GM21786 (cell line): ENCODE data around the gene TSHZ2.

Experiments
- ATAC-seq: cut with Tn5 transposase; IDR thresholded peaks from one replicate; pipeline ENCODE4 v1.9.1; 2021; ENCODE audit not compliant: unreplicated experiment

The TSHZ2 gene, protein sequence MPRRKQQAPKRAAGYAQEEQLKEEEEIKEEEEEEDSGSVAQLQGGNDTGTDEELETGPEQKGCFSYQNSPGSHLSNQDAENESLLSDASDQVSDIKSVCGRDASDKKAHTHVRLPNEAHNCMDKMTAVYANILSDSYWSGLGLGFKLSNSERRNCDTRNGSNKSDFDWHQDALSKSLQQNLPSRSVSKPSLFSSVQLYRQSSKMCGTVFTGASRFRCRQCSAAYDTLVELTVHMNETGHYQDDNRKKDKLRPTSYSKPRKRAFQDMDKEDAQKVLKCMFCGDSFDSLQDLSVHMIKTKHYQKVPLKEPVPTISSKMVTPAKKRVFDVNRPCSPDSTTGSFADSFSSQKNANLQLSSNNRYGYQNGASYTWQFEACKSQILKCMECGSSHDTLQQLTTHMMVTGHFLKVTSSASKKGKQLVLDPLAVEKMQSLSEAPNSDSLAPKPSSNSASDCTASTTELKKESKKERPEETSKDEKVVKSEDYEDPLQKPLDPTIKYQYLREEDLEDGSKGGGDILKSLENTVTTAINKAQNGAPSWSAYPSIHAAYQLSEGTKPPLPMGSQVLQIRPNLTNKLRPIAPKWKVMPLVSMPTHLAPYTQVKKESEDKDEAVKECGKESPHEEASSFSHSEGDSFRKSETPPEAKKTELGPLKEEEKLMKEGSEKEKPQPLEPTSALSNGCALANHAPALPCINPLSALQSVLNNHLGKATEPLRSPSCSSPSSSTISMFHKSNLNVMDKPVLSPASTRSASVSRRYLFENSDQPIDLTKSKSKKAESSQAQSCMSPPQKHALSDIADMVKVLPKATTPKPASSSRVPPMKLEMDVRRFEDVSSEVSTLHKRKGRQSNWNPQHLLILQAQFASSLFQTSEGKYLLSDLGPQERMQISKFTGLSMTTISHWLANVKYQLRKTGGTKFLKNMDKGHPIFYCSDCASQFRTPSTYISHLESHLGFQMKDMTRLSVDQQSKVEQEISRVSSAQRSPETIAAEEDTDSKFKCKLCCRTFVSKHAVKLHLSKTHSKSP (N-terminal part only)

DNA sequence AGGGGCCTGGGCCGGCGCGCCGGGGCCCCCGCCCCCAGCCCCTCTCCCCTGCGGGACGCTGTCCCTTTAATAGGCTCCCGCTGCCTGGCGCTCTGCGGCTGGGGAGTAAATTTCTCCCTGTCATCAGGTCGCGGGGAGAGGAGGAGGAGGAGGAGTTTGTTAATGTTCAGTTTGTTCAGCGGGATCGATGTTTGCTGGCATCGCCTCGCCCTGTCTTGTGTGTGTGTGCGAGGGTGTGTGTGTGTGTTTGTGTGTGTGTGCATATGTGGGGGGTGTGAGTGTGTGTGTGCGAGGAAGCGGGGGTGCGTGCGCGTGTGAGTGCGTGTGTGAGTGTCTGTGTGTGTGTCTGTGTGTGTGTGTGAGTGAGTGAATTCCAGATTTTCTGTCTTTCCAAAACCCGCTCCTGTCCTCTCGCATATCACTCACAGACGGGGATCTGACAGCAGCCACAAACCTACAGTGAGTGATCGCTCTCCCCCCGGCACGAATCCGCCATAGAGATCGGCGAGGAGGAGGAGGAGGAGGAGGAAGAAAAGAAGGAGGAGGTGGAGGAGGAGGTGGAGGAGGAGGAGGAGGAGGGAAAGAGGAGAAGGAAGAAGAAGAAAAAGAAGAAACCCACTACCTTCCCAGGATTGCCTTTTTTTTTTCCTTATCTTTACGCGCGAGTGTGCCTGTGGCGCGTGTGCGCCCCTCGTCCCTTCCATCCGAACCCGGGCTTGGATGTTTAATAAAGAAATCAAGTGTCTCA is at the start of gene TSHZ2:
TSHZ2 (plus strand) TSS at position 169 of the 748 bp plus-strand sequence. CDS start 936 bp downstream, outside the sequence.
- no peak for ATAC-seq

DNA sequence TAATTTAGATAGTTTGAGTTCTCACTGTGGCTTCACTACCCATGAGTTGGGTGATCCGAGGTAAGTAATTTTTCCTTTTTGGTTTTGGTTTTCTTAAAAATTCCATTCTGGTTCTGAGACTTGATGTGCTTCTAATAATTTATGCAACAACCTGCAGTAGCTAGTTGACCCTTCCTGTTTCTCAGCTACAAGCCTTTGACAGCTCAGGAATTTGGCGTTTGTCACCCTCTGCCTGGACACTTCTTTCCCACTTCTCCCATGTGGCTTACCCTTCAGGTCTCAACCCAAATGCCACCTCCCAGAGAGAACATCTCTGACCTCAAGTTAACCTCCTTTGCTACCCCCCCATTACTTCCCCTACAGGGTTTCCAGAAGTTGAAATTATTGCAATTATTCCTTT is 49.7 kb upstream of the TSHZ2 start:
- no peak for ATAC-seq

DNA sequence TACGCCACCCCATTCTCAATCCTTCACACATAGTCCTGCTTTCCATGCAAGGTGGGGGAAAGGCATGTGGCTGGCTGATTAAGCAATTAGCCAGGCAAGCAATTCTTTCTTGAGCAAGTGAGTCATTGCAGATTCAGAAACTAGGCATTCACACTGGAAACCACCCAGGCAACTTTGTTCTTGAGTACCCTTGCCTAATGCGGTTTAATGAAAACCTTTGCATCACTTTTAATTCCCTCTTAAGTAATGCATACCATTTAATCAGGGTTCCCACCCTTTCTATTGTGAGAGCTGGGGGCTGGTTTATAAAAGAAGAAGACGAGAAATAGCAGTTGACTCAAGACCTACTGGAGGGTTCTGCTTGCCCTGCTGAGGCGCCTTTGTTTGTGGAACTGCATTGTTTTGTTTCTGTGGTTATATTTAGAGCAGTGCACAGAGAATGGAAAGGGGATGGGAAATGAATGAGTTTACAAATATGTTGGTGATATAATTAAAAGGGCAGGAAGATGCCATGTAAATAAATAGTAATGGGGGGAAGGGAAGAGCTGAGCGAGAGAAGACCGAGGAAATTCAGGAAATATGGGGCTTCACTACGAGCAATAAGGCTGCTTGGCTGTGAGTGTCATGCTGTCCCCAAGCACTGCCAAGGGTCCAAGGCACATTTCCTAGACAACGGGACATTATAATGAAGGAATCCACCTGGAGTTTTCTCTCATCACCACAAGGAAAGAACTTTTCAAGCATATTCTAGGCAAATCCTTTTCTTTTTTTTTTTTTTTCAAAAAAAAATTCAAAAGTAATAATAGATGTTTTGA is 48.8 kb upstream of the TSHZ2 start:
- ATAC-seq = no peak

DNA sequence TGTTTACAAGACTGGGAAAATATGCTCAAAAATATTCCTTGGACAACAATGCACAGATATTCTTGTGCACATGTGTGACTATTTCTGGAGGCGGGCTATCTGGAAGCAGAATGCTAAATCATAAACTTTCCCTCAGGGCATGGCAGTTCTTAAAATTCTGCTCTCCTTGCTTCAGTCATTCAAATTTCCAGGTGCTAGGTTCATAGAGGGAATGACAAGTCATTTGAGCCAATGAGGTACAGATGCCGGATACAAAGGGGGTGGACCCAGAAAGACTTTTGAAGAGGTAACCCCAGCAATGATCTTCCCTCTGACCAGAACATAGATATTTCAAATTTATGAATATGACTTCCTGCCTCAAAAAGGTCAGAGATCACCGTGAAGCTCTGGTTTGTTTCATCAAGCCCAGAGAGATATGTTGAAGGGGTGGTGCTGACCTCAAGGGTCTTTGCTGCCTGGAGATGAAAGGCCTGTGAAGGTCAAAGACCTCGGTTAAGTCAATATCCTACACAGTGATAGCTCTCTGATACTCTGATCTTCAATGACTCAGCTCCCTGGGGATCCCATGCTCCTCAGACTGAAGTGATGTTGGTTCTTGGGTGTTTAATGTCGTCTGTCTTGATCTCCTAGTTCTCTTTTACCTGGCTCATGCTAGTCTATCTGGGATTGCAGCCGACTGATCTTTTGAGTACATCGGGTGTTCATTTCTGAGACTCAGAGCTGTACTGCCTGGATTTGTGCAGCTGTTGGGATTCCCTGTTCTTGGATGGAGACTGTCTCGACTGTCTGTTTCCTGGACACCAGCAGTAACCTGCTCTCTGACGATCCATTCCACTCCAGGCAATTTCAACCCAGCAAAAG is 47.5 kb upstream of the TSHZ2 start:
- no peak for ATAC-seq

DNA sequence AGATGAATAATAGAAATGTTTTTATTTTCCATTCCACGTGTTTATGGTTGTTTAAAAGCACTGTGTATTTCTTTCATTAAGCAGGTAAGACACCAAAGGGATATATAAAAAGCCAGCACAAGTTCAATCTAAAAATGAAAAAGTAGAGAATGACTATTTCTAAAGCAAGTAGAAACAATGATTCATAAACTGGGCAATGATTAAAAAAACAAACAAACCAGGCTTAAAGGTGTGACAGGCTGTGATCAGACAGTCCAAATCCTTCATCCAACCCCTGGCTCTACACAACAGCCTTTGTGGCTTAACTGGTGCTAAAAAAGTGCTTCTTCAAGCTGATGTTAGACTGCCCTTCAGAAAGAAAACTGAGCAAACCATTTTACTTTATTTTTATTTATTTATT is 45.7 kb upstream of the TSHZ2 start:
- no peak for ATAC-seq

DNA sequence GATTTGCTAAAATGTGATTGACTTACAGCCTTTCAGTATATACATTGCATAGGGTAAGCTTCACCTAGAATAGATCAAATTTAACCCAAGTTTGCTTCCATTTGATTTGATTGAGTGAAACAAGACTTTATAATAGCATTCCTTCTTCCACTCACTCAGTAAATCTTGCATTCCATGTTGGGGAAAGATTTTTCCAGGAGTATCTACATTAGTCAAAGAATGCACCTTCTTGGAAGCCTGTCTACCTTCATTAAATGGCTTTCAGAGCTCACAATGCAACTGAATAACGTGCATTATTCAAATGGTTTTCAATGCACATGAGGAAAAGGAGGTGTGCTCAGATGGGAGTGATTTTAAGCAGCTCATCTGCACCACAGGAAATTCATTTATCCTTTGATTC is 38.3 kb upstream of the TSHZ2 start:
- no peak for ATAC-seq

DNA sequence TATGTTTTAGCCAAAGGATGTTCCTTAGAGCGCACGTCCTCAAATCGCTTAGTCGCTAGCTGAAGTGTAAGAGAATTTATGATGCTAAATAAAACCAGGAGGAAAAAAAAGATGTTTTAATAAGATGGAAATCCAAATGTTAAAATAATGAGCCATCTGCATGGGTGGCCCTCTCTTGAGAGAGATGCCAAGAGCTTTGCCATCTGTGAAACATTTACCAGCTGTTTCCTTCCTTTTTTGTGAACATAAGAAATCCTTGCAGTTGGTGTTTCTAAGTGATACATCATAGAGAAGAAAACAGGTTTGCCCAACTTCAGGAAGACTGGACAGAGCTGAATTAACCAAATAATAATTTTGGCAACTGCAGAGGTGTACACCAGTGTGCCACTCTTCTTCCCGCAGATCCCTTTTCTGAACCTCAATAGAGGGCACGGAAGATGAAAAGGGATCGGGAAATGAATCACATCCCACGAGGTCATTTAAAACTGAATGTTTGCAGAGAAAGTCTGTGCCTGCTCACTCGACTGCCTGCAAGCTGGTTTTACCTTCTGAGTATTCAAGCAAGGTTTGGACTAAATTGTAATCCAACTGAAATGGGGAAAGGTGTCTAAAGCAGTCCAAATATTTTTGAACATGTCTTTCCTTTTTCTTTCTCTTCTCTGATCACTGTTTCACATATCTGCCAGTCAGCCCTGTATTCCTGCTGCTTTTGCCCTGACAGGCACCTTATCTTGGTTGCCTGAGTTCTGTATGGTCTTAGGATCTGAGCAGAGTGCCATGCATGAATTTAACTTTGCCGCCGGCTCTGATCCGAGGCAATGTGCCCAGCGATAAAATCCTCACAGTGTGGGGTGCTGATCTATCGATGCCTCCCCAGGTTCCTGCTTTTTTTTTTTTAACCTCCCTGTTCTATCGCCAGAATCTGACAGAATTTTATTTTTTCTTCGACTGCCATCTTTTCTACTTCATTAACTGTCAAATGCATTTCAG is 35.5 kb upstream of the TSHZ2 start:
- no peak for ATAC-seq

DNA sequence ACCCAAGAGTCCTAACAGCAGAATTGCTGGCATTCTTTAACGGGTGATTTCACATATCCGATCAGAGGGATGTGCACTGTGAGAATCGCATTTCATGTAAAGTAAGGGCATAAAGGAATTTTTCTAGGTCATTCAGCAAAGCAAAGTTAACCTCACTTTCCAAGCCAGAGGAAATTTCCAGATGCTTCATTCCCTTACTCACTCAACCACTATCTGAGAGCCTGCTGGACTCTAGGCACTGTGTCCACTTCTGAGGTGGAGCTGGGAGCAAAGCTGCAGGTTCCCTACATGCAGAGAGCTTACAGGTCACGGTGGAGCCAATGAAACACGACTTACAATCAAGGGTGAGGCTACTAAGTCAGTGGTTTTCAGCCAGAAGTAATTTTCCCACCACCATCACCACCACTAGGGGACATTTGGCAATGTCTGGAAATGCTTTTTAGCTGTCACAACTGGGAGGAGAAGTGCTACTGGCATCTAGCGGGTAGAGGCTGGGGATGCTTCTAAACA is 34.5 kb upstream of the TSHZ2 start:
- ATAC-seq = no peak

DNA sequence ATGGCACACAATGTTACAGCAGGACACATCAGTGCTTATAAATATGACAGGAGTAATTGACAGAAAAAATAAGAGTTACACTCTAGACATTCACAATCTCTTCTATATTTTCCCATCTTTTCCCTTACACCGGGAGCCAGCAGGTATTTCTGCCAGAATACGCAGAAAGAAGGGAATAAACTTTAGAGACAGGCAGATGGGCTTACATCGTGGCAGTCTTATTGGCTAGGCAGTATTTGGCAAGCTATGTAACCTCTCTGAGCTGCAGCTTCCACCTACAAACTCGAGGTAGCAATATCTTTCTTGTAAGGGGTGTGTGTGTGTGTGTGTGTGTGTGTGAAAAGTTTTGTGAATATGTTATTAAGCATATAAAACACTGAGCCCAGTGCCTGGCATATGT is 33.0 kb upstream of the TSHZ2 start:
- no peak for ATAC-seq

DNA sequence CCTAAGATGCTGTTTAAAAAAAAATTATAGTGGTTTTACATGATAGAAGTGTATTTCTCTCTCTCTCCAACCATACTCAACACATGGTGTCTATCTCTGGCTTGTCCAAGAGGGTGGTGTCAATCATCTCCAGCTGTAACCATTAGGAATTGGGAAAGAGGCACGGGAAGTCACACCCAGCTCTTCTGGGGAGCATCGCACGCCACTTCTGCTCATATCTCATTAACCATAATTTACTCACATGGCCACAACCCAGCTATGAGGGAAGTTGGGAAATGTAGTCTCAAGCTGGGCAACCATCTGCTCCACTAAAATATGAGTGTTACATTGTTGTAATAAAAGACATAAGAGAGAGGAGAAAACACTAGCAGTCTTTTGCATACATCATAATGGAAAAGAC is 30.4 kb upstream of the TSHZ2 start:
- ATAC-seq = no peak

DNA sequence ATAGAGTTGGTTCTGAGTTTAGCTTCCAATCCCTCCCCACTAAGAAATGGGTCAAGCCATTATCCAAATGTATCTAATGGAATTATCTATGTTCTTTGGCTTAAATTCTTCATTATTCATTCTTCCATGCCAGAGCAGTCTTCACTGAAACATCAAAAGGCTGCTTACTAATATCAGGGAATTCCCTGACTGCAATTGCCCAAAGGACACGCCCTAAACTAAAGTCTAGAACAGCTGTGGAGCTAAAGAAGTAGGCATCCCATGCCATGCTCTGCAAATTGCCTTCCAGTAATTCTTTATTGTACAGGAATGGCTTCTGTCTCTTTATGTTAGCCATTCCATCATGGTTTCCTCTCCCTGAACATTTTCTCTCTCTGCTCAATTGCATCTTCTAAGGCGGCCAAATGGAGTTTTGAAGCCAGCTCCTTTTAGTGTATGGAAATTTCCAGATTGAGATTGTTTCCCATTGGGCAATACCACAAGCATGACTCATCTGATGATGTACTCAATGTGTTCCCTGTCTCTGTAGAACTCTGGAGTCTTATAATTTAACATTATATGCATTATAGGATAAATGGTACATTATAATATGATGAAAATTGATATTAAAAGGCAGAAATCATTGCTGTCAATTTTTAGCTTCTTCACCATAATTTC is 28.8 kb upstream of the TSHZ2 start:
- no peak for ATAC-seq

DNA sequence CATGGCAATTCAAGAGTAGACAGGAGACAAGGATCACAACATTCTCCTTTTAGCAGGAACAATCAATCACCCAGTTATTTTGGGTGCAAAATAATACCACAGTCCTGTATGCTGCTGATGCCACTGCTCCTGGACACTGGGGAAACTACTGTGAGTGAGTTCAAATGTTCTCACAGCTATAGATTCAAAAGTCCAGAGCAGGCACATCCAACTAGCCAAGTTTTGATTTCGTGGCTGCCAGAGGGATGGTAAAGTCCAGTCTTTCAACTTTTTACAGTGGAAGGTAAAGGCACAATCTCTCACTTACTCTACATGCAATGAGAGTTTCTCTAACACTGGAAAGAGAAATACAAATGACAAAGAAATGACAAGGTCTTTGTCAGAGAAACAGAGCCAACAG is 26.9 kb upstream of the TSHZ2 start:
- ATAC-seq = no peak

DNA sequence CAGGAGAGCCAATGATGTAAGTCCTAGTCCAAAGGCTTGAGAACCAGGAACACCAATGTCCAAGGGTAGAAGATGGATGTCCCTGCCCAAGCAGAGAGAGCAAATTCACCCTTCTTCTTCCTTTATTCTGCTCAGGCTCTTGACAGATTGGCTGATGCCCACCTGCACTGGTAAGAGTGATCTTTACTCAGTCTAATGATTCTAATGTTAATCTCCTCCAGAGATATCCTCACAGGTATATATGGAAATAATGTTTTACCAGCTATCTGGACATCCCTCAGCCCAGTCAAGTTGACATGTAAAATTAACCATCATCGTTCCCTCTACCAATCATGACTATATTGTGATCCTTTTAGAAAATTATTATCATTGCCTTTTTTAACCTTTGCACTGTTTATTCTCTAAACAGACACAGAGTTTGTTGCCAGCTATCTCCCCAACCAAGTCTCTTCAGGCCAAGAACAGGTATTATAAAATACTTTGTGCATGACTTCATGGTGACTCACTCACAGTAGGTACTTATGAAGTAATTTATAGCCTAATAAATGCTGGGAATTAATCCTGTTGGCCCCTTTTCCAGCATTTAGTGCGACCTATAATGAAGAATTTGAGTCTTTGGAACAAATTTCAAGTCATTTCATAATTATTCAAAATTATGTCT is 26.2 kb upstream of the TSHZ2 start:
- ATAC-seq = no peak

DNA sequence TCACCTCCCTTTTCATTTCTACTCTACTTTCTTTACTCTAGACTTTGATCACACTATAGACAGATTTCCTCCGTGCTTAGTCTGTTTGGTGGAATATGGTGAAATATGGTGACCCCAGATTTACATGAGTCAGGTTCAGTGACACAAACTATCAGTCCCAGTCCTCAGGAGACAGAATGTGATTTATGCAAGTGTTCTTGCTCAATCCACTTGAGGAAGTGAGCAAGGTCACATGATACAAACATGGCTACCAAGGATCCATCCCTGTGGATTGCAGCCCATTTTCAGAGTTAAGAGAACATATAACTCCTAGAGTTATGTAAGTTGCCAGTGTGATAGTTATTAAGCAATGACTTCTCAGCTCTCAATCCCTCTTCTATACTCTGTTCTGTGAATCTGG is 23.7 kb upstream of the TSHZ2 start:
- no peak for ATAC-seq

DNA sequence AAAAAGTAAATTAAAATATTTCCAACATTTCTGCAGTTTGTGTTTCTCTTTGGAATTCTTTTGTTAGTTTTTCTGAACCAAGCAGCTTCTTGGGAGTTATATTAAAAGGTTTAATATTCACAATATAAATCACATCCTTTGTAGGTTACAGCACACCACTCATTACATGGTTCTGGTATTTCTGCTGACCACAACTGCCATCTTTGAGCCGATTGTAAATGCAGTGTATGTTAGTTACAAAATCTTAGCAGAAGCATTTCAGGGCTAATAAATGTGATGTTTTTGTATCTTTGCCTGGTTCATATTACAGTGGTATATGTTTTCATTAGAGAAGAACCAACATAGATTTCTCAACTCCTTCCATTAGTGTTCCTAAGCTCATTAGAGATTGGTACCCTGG is 19.1 kb upstream of the TSHZ2 start:
- no peak for ATAC-seq

DNA sequence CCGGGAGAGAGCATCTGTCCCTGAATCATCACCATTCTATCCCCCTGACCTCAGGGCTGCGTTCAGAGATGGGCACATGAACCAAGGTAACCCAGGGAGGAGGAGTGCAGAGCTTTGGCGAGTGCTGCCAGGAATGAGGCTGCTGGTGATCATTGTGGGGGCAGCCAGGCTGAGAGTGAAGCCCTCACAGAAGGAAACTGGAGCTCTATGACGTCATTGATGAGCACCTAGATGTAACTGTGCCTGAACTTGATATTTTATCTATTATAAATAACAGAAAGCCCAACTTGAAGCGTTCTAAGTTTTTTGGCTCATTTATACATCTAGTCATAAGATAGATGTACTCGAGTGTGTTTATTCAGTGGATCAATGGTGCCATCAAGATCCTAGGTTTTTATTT is 17.3 kb upstream of the TSHZ2 start:
- ATAC-seq = no peak

DNA sequence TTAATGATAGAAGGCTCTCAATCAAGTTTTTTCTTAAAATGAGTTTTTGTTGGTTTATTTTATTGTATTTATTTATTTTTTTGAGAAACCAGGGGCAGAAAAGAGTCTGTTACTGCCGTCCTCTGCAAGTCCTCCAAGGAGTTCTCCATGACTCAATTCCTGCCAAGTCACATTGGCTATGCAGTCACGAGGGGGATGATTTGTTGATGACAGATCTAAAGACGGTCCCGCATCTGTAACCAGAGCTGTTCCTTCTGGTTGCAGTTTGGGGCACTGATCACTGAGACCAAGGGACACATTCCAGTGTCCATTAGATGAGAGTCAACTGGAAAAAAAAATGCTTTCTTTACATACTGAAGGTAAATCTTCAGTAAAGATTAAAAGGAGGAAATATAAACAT is 13.9 kb upstream of the TSHZ2 start:
- ATAC-seq = no peak
